ENCODE measurements around the gene PDPN. TPM values are rescaled to one million over a fixed set of nuclear protein-coding genes. Genes with fewer than 3 reads are reported as not detected.

PDPN gene
- total and polyA plus RNA-seq, 2 experiments from 2014 or later = 67.3 to 82.8 TPM

GRCh38 chr1:13584876-13585611 lies 1.4 kb downstream of the PDPN start (continued):
- TF ChIP-seq ZNF462 (CRISPR knock-in tag; IDR thresholded peaks at IDR 0.05) = no peak
- no peak for TF ChIP-seq ZNF114 (CRISPR knock-in tag; IDR thresholded peaks at IDR 0.05)
- TF ChIP-seq EZH2 (IDR thresholded peaks at IDR 0.05; ENCODE audit: low read depth, unreplicated experiment) = no peak

- peak overlapping the region; percentile 96 for H3K4me2 ChIP-seq
- H3K4me3 Mint-ChIP-seq = peak overlapping the region; percentile 96
- H4K20me1 ChIP-seq (replicated peaks; ENCODE audit: insufficient read depth) = peaks cover 14% of the 10 kb centered on the region; the same call in 1 of the 2 replicates
- H3K36me3 Mint-ChIP-seq (ENCODE audit: low read depth) = peaks cover 20% of the 10 kb centered on the region; the same call in 2 of the 3 replicates
- H3K4me3 ChIP-seq = peak overlapping the region; percentile 96
- H3K36me3 ChIP-seq (ENCODE audit: insufficient read depth) = no peaks in the 10 kb centered on the region
- H3K27me3 Mint-ChIP-seq (ENCODE audit: insufficient read depth, low read depth, poor library complexity) = peaks cover 12% of the 10 kb centered on the region
- 0 out of 2 replicates have a peak, but pooled peaks cover 5% of the 10 kb centered on the region for H3K9me2 ChIP-seq (ENCODE audit: insufficient read depth)
- no peak overlapping the region for H2AFZ ChIP-seq
- peaks cover 65% of the 10 kb centered on the region for H3K79me2 ChIP-seq (replicated peaks; ENCODE audit: insufficient read depth)
- H3K9me3 Mint-ChIP-seq = no peaks in the 10 kb centered on the region
- peaks cover 64% of the 10 kb centered on the region for H3K4me1 Mint-ChIP-seq
- peaks cover 7% of the 10 kb centered on the region; the same call in 1 of the 2 replicates for H3F3A ChIP-seq (replicated peaks; ENCODE audit: low read depth)
- peak overlapping the region; percentile 85 for H3K27ac Mint-ChIP-seq
- DNase-seq (ENCODE audit: low spot score) (peak; percentile 79), ATAC-seq (peak; percentile 45)
- peak overlapping the region; percentile 81 for H3K27ac ChIP-seq (ENCODE audit: low read depth)
- peaks cover 5% of the 10 kb centered on the region; the same call in 1 of the 2 replicates for H3K27me3 ChIP-seq (ENCODE audit: insufficient read depth)
- peaks cover 59% of the 10 kb centered on the region for H3K4me1 ChIP-seq (ENCODE audit: insufficient read depth)
- TF ChIP-seq REST (IDR thresholded peaks at IDR 0.05; ENCODE audit: unreplicated experiment) = no peak
- no peak for TF ChIP-seq EZH2phosphoT487 (IDR thresholded peaks at IDR 0.05; ENCODE audit: unreplicated experiment)
- TF ChIP-seq ZNF331 (CRISPR knock-in tag; IDR thresholded peaks at IDR 0.05; ENCODE audit: low read depth) = no peak
- TF ChIP-seq NANOG (IDR thresholded peaks at IDR 0.05; ENCODE audit: borderline replicate concordance) = no peak
- TF ChIP-seq POLR2AphosphoS5 (IDR thresholded peaks at IDR 0.05; ENCODE audit: low read depth) = no peak
- TF ChIP-seq EZH2 (IDR thresholded peaks at IDR 0.05; ENCODE audit: low read depth, unreplicated experiment) = no peak
Observed at GRCh38 chr1:13585612-13585991, 2.0 kb downstream of the PDPN start.

All from GM23338 (cell line).